GM23338 (cell line): ENCODE data around the gene TJP1. TPM values are rescaled to one million over a fixed set of nuclear protein-coding genes. Genes with fewer than 3 reads are reported as not detected.

ENCODE experiments used
- ATAC-seq: fragments of 200-7000 bp; cut with Tn5 transposase; 3 replicates; pipeline ENCODE4 v1.9.1; 2020
- DNase-seq: peaks from one replicate; pipeline ENCODE4 v3.0.0-alpha.2; 2015; ENCODE audit warnings: low spot score
- H2AFZ ChIP-seq: fragments of 200-600 bp; sonication (generic); 2 replicates; pipeline ENCODE4 v1.8.0; 2016; ENCODE audit warnings: antibody characterized with exemption, mild to moderate bottlenecking, moderate library complexity
- H3F3A ChIP-seq: fragments of 200-600 bp; sonication (generic); replicated peaks from 2 replicates; pipeline ENCODE4 v1.8.0; 2017; ENCODE audit warnings: antibody characterized with exemption, mixed run types, low read depth
- H3K27ac ChIP-seq: fragments of 200-600 bp; sonication (generic); 2 replicates; pipeline ENCODE4 v1.6.1; 2016; ENCODE audit warnings: low read depth
- H3K27me3 ChIP-seq: fragments of 200-600 bp; sonication (generic); 2 replicates; pipeline ENCODE4 v1.8.0; 2016; ENCODE audit warnings: mild to moderate bottlenecking, mixed run types, moderate library complexity; ENCODE audit not compliant: insufficient read depth
- H3K36me3 ChIP-seq: fragments of 200-600 bp; sonication (generic); 2 replicates; pipeline ENCODE4 v1.8.0; 2016; ENCODE audit warnings: mild to moderate bottlenecking; ENCODE audit not compliant: insufficient read depth
- H3K4me1 ChIP-seq: fragments of 200-600 bp; sonication (generic); 2 replicates; pipeline ENCODE4 v1.8.0; 2016; ENCODE audit warnings: mild to moderate bottlenecking, moderate library complexity; ENCODE audit not compliant: insufficient read depth
- H3K4me2 ChIP-seq: fragments of 200-600 bp; sonication (generic); 2 replicates; pipeline ENCODE4 v1.7.1; 2017; ENCODE audit warnings: mixed run types
- H3K4me3 ChIP-seq: fragments of 200-600 bp; sonication (generic); 2 replicates; pipeline ENCODE4 v1.6.1; 2016; ENCODE audit warnings: mixed run types
- H3K79me2 ChIP-seq: fragments of 200-600 bp; sonication (generic); replicated peaks from 2 replicates; pipeline ENCODE4 v1.8.0; 2017; ENCODE audit warnings: mild to moderate bottlenecking; ENCODE audit not compliant: insufficient read depth
- H3K9me2 ChIP-seq: fragments of 200-600 bp; sonication (generic); 2 replicates; pipeline ENCODE4 v1.8.0; 2017; ENCODE audit not compliant: insufficient read depth
- H4K20me1 ChIP-seq: fragments of 200-600 bp; sonication (generic); replicated peaks from 2 replicates; pipeline ENCODE4 v1.8.0; 2017; ENCODE audit warnings: mild to moderate bottlenecking; ENCODE audit not compliant: insufficient read depth
- H3K27ac Mint-ChIP-seq: 2 replicates; pipeline ENCODE4 v1.8.0; 2020; ENCODE audit warnings: inconsistent platforms, mild to moderate bottlenecking, moderate library complexity, mixed read lengths
- H3K27me3 Mint-ChIP-seq: 3 replicates; pipeline ENCODE4 v1.8.0; 2022; ENCODE audit warnings: low read depth, mild to moderate bottlenecking, moderate library complexity, mixed read lengths, inconsistent platforms; ENCODE audit not compliant: insufficient read depth, poor library complexity
- H3K36me3 Mint-ChIP-seq: 3 replicates; pipeline ENCODE4 v1.8.0; 2021; ENCODE audit warnings: low read depth, mild to moderate bottlenecking, inconsistent platforms, moderate library complexity, mixed read lengths
- H3K4me1 Mint-ChIP-seq: 3 replicates; pipeline ENCODE4 v1.8.0; 2020; ENCODE audit warnings: mild to moderate bottlenecking, inconsistent platforms, mixed read lengths
- H3K4me3 Mint-ChIP-seq: 3 replicates; pipeline ENCODE4 v1.8.0; 2021; ENCODE audit warnings: moderate library complexity, mild to moderate bottlenecking, inconsistent platforms, mixed read lengths
- H3K9me3 Mint-ChIP-seq: 3 replicates; pipeline ENCODE4 v1.8.0; 2020; ENCODE audit warnings: moderate library complexity, mild to moderate bottlenecking, inconsistent platforms, mixed read lengths
- CREB1 ChIP-seq: fragments of 250-450 bp; sonication (Bioruptor Pico); IDR thresholded peaks from 2 replicates; pipeline ENCODE4 v1.5.0; 2020; ENCODE audit warnings: low read depth, mild to moderate bottlenecking, moderate library complexity
- CTCF ChIP-seq, 2 experiments: fragments of 200-600 bp in 1 of 2; sonication (generic) in 1 of 2; conservative IDR thresholded peaks; 2 replicates each; pipeline versions ENCODE4 v1.5.1 to v1.6.1; 2016 to 2017; ENCODE audit warnings: antibody characterized with exemption in 2 of 2, low read depth in 2 of 2, mild to moderate bottlenecking in 2 of 2, moderate library complexity in 1 of 2
- ETS1 ChIP-seq: IDR thresholded peaks from 2 replicates; pipeline ENCODE4 v1.6.1; 2016; ENCODE audit warnings: antibody characterized with exemption
- EZH2 ChIP-seq: fragments of 200-600 bp; sonication (generic); IDR thresholded peaks from one replicate; pipeline ENCODE4 v1.8.0; 2017; ENCODE audit warnings: antibody characterized with exemption, mild to moderate bottlenecking, low read depth; ENCODE audit not compliant: unreplicated experiment
- EZH2phosphoT487 ChIP-seq: fragments of 200-600 bp; sonication (generic); IDR thresholded peaks from one replicate; pipeline ENCODE4 v1.8.1; 2018; ENCODE audit warnings: antibody characterized with exemption; ENCODE audit not compliant: unreplicated experiment
- JUNB ChIP-seq: IDR thresholded peaks from one replicate; pipeline ENCODE4 v1.6.1; 2016; ENCODE audit warnings: antibody characterized with exemption; ENCODE audit not compliant: unreplicated experiment
- NANOG ChIP-seq: IDR thresholded peaks from 2 replicates; pipeline ENCODE4 v1.6.1; 2016; ENCODE audit warnings: antibody characterized with exemption, borderline replicate concordance
- POLR2AphosphoS5 ChIP-seq: IDR thresholded peaks from 2 replicates; pipeline ENCODE4 v1.6.1; 2016; ENCODE audit warnings: antibody characterized with exemption, low read depth
- REST ChIP-seq: IDR thresholded peaks from one replicate; pipeline ENCODE4 v1.6.1; 2018; ENCODE audit warnings: antibody characterized with exemption; ENCODE audit not compliant: unreplicated experiment
- STAT1 ChIP-seq: IDR thresholded peaks from one replicate; pipeline ENCODE4 v1.6.1; 2016; ENCODE audit warnings: antibody characterized with exemption; ENCODE audit not compliant: unreplicated experiment
- ZNF114 ChIP-seq: fragments of 250-450 bp; sonication (Bioruptor Pico); IDR thresholded peaks from 2 replicates; pipeline ENCODE4 v1.5.0; 2020; ENCODE audit warnings: mild to moderate bottlenecking, moderate library complexity
- ZNF331 ChIP-seq: fragments of 250-450 bp; sonication (Bioruptor Pico); IDR thresholded peaks from 2 replicates; pipeline ENCODE4 v1.5.0; 2020; ENCODE audit warnings: low read depth, mild to moderate bottlenecking, moderate library complexity
- ZNF462 ChIP-seq: fragments of 250-450 bp; sonication (Bioruptor Pico); IDR thresholded peaks from 2 replicates; pipeline ENCODE4 v1.5.0; 2020; ENCODE audit warnings: mild to moderate bottlenecking, moderate library complexity
- polyA plus RNA-seq: library from polyadenylated mRNA; unstranded; fragments of >200 nt; fragmentation: Nextera tagmentation; extraction: Ambion mirVana; gene quantifications from 2 replicates; pipeline ENCODE4 v1.2.1, GENCODE V29; 2016
- total RNA-seq: library from RNA; depleted of rRNA; stranded (reverse); fragments of >200 nt; shearing (Covaris generic); gene quantifications from 2 replicates; pipeline ENCODE4 v1.2.3, GENCODE V29; 2014

Gene TJP1
- total and polyA plus RNA-seq, 2 experiments from 2014 or later, result 76.2 to 116 TPM

- H3K4me3 Mint-ChIP-seq, result no peak overlapping the region
Measured at GRCh38 chr15:29726553-29726952, 95.7 kb downstream of the TJP1 start.

More at GRCh38 chr15:29726553-29726952, 95.7 kb downstream of the TJP1 start:
- no peak overlapping the region for H3K27ac Mint-ChIP-seq
- peaks cover 93% of the 10 kb centered on the region for H3K36me3 Mint-ChIP-seq
- Histone ChIP-seq H3K4me1 (no peaks in the 10 kb centered on the region), H3K27me3 (no peaks in the 10 kb centered on the region), H2AFZ (no peak overlapping the region), H3K27ac (no peak overlapping the region), H3K4me2 (no peak overlapping the region), H3F3A (no peaks in the 10 kb centered on the region), H3K9me2 (no peaks in the 10 kb centered on the region), H3K36me3 (peaks cover 51% of the 10 kb centered on the region), H4K20me1 (no peaks in the 10 kb centered on the region), H3K79me2 (no peaks in the 10 kb centered on the region), H3K4me3 (no peak overlapping the region)
- DNase-seq (no peak), ATAC-seq (no peak)
- H3K9me3 Mint-ChIP-seq, result peaks cover 21% of the 10 kb centered on the region
- TF ChIP-seq CTCF (conservative IDR thresholded peaks at IDR 0.05; ENCODE audit: low read depth in 2 of 2) (no peak), NANOG (no peak), EZH2 (no peak), ETS1 (no peak), STAT1 (no peak), CREB1 (no peak), JUNB (no peak), POLR2AphosphoS5 (no peak), REST (no peak), EZH2phosphoT487 (no peak), ZNF462 (CRISPR knock-in tag) (no peak), ZNF331 (CRISPR knock-in tag) (no peak), ZNF114 (CRISPR knock-in tag) (no peak)
- H3K4me1 Mint-ChIP-seq, result no peaks in the 10 kb centered on the region
- no peaks in the 10 kb centered on the region for H3K27me3 Mint-ChIP-seq
